GM12873 (cell line): ENCODE results near the gene SLC4A9.

Experiments
- CTCF ChIP-seq: IDR thresholded peaks from 2 replicates; pipeline ENCODE4 v1.5.1; 2012; ENCODE audit warnings: low read depth, mild to moderate bottlenecking, moderate library complexity, low read length, control low read depth; ENCODE audit not compliant: insufficient read depth; ENCODE audit errors: missing control alignments

Gene SLC4A9

GRCh38 chr5:140391312-140391711 lies 31.3 kb downstream of the SLC4A9 start:
- no peak for TF ChIP-seq CTCF

- TF ChIP-seq CTCF = no peak
Observed at GRCh38 chr5:140391732-140392131, 31.7 kb downstream of the SLC4A9 start.

- TF ChIP-seq CTCF = no peak
Observed at GRCh38 chr5:140393738-140394137, 33.7 kb downstream of the SLC4A9 start.

- no peak for TF ChIP-seq CTCF
Observed at GRCh38 chr5:140398379-140398811, 38.4 kb downstream of the SLC4A9 start.

- TF ChIP-seq CTCF = no peak
Observed at GRCh38 chr5:140399979-140400729, 40.2 kb downstream of the SLC4A9 start.

GRCh38 chr5:140400730-140401361 lies 40.9 kb downstream of the SLC4A9 start:
- no peak for TF ChIP-seq CTCF

- no peak for TF ChIP-seq CTCF
Observed at GRCh38 chr5:140401362-140402257, 41.6 kb downstream of the SLC4A9 start, which contains the start of gene ANKHD1. Gene ANKHD1, plus strand, starts transcription at chr5:140401833. Its CDS starts 135 bp downstream, at chr5:140401968.
